ENCODE results near the gene MDC1. TPM values are rescaled to one million over a fixed set of nuclear protein-coding genes. Genes with fewer than 3 reads are reported as not detected.

MDC1 gene
- total RNA-seq, 1 experiment from 2014 or later: 75.8 TPM

DNA sequence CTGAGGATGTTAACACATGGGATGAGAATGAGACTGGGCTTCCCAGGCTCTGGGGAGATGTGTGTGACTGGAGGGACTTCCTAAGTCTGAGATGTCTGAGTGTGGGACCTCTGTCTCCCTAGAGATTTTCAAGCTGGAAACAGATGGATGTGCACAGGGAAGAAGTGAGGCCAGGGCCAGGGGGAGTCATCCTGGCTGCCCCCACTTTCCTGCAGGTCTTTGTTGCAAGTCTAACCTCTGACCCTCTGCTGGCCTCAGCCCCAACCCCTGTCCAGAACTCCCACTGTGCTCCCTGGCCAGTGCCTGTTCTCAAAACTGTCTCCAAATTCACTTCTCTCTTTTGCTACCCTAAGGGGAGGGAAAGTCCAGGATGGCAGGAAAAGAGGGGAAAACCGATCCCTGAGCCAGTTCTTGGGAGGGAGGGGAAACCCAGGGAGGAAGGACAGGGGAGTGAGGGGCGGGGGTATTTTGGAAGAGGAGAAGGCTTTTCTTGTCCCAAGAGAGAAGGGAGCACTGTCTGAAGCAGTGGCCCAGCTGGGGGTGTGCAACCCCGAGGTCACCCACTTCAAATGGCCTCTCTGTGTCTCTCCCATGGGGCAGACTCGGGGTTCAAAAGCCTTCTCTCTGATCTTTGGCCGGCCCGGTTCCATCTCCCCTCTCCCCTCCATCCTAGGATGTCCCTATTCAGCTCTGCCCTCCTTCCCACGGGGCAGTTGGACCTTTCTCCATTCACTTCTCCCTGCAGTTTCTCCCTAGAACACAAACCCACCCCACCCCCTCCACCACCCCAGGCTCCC is 33.7 kb downstream of the MDC1 start:
- no TSS peak for BruUV-seq (replicated peaks)
- Histone ChIP-seq H3K4me2 (ENCODE audit: low read length) (peak overlapping the region; percentile 98), H2AFZ (ENCODE audit: low read depth, low read length, poor library complexity, severe bottlenecking) (no peak overlapping the region), H3K9me2 (ENCODE audit: insufficient read depth) (no peaks in the 10 kb centered on the region), H3K36me3 (ENCODE audit: control insufficient read depth in 1 of 2, insufficient read depth in 2 of 2, low read length in 2 of 2) (peaks cover 0 to 2% of the 10 kb centered on the region in 2 experiments; a peak in 1 of 4 replicates), H4K20me1 (ENCODE audit: insufficient read depth) (no peaks in the 10 kb centered on the region), H3K27me3 (ENCODE audit: insufficient read depth, low read length) (no peaks in the 10 kb centered on the region), H3K4me3 (replicated peaks in 1 of 2; ENCODE audit: low read depth in 1 of 2, low read length in 2 of 2) (peak overlapping the region; percentile 38 to 54), H3K9me3 (ENCODE audit: control insufficient read depth in 1 of 2, insufficient read depth in 1 of 2, low read depth in 1 of 2, low read length in 2 of 2) (no peaks in the 10 kb centered on the region), H3K79me2 (ENCODE audit: insufficient read depth, low read length) (peaks cover 58% of the 10 kb centered on the region), H3K4me1 (ENCODE audit: control insufficient read depth in 1 of 2, insufficient read depth in 2 of 2, low read length in 2 of 2) (peaks cover 42 to 69% of the 10 kb centered on the region in 2 experiments), H3K9ac (ENCODE audit: low read length) (peak overlapping the region; percentile 66), H3K27ac (ENCODE audit: low read depth, low read length) (peak overlapping the region; percentile 85)
- ATAC-seq (no peak), DNase-seq (ENCODE audit: low read depth, low spot score) (no peak)
- ChIA-PET RAD21 (ENCODE audit: low non-redundant PET in 1 of 2, low total read pairs in 2 of 2, uncharacterized antibody in 2 of 2, unreplicated experiment in 2 of 2) (no interaction called here), POLR2A (no interaction called here), CTCF (interaction anchor here (3.5 kb wide), 1 partner anchor 47 kb away, joined by 21 read pairs; no protein-coding TSS in a partner anchor)
- TF ChIP-seq YY1 (IDR thresholded peaks at IDR 0.05; ENCODE audit: extremely low read depth, insufficient replicate concordance, low read depth, low read length) (no peak), EZH2 (IDR thresholded peaks at IDR 0.05) (no peak), JUND (IDR thresholded peaks at IDR 0.05) (no peak), CBX3 (IDR thresholded peaks at IDR 0.05; ENCODE audit: low read depth) (no peak), EGR1 (IDR thresholded peaks at IDR 0.05; ENCODE audit: low read depth) (no peak), ZNF274 (IDR thresholded peaks at IDR 0.05; ENCODE audit: low read depth, low read length) (no peak), SIN3A (IDR thresholded peaks at IDR 0.05; ENCODE audit: low read depth) (no peak), EZH2phosphoT487 (IDR thresholded peaks at IDR 0.05; ENCODE audit: borderline replicate concordance) (no peak), POLR2A (IDR thresholded peaks at IDR 0.05; ENCODE audit: borderline replicate concordance, extremely low read depth, insufficient read depth, insufficient read length) (no peak), ZFX (IDR thresholded peaks at IDR 0.05) (no peak), ELF1 (IDR thresholded peaks at IDR 0.05; ENCODE audit: borderline replicate concordance, low read depth) (no peak)
- TF ChIP-seq, protein P1, sequence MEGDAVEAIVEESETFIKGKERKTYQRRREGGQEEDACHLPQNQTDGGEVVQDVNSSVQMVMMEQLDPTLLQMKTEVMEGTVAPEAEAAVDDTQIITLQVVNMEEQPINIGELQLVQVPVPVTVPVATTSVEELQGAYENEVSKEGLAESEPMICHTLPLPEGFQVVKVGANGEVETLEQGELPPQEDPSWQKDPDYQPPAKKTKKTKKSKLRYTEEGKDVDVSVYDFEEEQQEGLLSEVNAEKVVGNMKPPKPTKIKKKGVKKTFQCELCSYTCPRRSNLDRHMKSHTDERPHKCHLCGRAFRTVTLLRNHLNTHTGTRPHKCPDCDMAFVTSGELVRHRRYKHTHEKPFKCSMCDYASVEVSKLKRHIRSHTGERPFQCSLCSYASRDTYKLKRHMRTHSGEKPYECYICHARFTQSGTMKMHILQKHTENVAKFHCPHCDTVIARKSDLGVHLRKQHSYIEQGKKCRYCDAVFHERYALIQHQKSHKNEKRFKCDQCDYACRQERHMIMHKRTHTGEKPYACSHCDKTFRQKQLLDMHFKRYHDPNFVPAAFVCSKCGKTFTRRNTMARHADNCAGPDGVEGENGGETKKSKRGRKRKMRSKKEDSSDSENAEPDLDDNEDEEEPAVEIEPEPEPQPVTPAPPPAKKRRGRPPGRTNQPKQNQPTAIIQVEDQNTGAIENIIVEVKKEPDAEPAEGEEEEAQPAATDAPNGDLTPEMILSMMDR (IDR thresholded peaks at IDR 0.05 in 2 of 3, conservative IDR thresholded peaks at IDR 0.05 in 1 of 3; ENCODE audit: borderline replicate concordance in 1 of 3, insufficient read depth in 1 of 3, low read depth in 2 of 3, low read length in 2 of 3): no peak
- TF ChIP-seq, protein P2, sequence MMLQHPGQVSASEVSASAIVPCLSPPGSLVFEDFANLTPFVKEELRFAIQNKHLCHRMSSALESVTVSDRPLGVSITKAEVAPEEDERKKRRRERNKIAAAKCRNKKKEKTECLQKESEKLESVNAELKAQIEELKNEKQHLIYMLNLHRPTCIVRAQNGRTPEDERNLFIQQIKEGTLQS (IDR thresholded peaks at IDR 0.05): no peak
- TF ChIP-seq, protein P3, sequence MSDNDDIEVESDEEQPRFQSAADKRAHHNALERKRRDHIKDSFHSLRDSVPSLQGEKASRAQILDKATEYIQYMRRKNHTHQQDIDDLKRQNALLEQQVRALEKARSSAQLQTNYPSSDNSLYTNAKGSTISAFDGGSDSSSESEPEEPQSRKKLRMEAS (IDR thresholded peaks at IDR 0.05): no peak
- TF ChIP-seq, protein P4, sequence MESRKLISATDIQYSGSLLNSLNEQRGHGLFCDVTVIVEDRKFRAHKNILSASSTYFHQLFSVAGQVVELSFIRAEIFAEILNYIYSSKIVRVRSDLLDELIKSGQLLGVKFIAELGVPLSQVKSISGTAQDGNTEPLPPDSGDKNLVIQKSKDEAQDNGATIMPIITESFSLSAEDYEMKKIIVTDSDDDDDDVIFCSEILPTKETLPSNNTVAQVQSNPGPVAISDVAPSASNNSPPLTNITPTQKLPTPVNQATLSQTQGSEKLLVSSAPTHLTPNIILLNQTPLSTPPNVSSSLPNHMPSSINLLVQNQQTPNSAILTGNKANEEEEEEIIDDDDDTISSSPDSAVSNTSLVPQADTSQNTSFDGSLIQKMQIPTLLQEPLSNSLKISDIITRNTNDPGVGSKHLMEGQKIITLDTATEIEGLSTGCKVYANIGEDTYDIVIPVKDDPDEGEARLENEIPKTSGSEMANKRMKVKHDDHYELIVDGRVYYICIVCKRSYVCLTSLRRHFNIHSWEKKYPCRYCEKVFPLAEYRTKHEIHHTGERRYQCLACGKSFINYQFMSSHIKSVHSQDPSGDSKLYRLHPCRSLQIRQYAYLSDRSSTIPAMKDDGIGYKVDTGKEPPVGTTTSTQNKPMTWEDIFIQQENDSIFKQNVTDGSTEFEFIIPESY (IDR thresholded peaks at IDR 0.05; ENCODE audit: extremely low read depth, insufficient replicate concordance, low read length): no peak
- intact Hi-C loops (cut with micrococcal nuclease): no loop called here
